Vagina (tissue), 2 donors: ENCODE data around the gene MORN5. TPM values are rescaled to one million over a fixed set of nuclear protein-coding genes. Genes with fewer than 3 reads are reported as not detected.

Experiments used
- DNase-seq, 2 donors: peaks; one replicate each; pipeline ENCODE4 v3.0.0-alpha.2; 2017; ENCODE audit errors: extremely low spot score in 2 of 2
- H3K27ac ChIP-seq: fragments of 200-600 bp; sonication (generic); one replicate; pipeline ENCODE4 v1.5.1; 2019
- H3K27me3 ChIP-seq: fragments of 200-600 bp; sonication (generic); one replicate; pipeline ENCODE4 v1.5.1; 2019
- H3K36me3 ChIP-seq, 2 donors: fragments of 200-600 bp; sonication (generic); one replicate each; pipeline ENCODE4 v1.5.1; 2017 to 2019
- H3K4me1 ChIP-seq: fragments of 200-600 bp; sonication (generic); one replicate; pipeline ENCODE4 v1.5.1; 2019
- H3K4me3 ChIP-seq, 2 donors: fragments of 200-600 bp; sonication (generic); 1 replicate in 1 of 2; 2 replicates in 1 of 2; pipeline ENCODE4 v1.5.1; 2016 to 2019
- H3K9me3 ChIP-seq: fragments of 200-600 bp; sonication (generic); one replicate; pipeline ENCODE4 v1.5.1; 2019
- POLR2A ChIP-seq, 2 donors: fragments of 450-650 bp; IDR thresholded peaks; one replicate each; pipeline ENCODE4 v1.6.1; 2017; ENCODE audit warnings: antibody characterized with exemption in 2 of 2, mild to moderate bottlenecking in 2 of 2, moderate library complexity in 2 of 2
- POLR2AphosphoS5 ChIP-seq, 2 donors: sonication (generic); formaldehyde crosslinking; IDR thresholded peaks; one replicate each; pipeline ENCODE4 v1.9.0; 2017; ENCODE audit warnings: antibody characterized with exemption in 2 of 2, mild to moderate bottlenecking in 2 of 2, low read depth in 1 of 2; ENCODE audit not compliant: insufficient read depth in 1 of 2
- intact Hi-C: fragments of 100-400 bp; cut with DNase I; formaldehyde crosslinking; loops from one replicate; pipeline ENCODE4 v1.15.1; 2023
- total RNA-seq: library from RNA; depleted of rRNA; stranded (reverse); fragments of >200 nt; gene quantifications from one replicate; pipeline ENCODE4 v1.2.3, GENCODE V29; 2016
- TF ChIP-seq, protein P1 (sequence below), 3 experiments: fragments of 450-650 bp in 2 of 3; fragments of 200-600 bp in 1 of 3; sonication (generic) in 1 of 3; IDR thresholded peaks; one replicate each; pipeline ENCODE4 v1.5.1; 2017 to 2019; ENCODE audit warnings: antibody characterized with exemption in 3 of 3, mild to moderate bottlenecking in 2 of 3, moderate library complexity in 2 of 3

Gene MORN5
- total RNA-seq, 1 donor from 2014 or later: not detected

DNA sequence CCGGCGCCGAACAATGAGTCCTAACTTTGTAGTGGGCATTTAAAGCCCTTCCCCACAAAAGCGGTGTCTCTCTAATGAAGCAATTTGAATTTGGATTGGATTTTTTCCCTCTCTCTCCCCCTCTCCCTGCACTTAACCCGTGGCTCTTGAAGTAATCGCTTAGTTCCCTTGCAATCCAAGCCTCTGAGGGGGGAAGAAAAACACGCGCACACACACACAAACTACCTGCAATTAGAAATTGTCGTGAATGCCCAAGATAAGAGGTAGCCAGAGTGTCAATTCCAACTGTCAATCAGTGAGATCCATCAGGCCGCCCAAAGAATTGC lies 67.8 kb downstream of the MORN5 start:
- peaks cover 34% of the 10 kb centered on the region for H3K4me1 ChIP-seq
- intact Hi-C loops: no loop called here
- TF ChIP-seq POLR2AphosphoS5 (IDR thresholded peaks at IDR 0.05; ENCODE audit: insufficient read depth in 1 of 2, low read depth in 1 of 2) (no peak), POLR2A (IDR thresholded peaks at IDR 0.05) (no peak)
- TF ChIP-seq, protein P1, sequence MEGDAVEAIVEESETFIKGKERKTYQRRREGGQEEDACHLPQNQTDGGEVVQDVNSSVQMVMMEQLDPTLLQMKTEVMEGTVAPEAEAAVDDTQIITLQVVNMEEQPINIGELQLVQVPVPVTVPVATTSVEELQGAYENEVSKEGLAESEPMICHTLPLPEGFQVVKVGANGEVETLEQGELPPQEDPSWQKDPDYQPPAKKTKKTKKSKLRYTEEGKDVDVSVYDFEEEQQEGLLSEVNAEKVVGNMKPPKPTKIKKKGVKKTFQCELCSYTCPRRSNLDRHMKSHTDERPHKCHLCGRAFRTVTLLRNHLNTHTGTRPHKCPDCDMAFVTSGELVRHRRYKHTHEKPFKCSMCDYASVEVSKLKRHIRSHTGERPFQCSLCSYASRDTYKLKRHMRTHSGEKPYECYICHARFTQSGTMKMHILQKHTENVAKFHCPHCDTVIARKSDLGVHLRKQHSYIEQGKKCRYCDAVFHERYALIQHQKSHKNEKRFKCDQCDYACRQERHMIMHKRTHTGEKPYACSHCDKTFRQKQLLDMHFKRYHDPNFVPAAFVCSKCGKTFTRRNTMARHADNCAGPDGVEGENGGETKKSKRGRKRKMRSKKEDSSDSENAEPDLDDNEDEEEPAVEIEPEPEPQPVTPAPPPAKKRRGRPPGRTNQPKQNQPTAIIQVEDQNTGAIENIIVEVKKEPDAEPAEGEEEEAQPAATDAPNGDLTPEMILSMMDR (IDR thresholded peaks at IDR 0.05): no peak
- H3K36me3 ChIP-seq: no peaks in the 10 kb centered on the region
- no peak for DNase-seq
- no peak overlapping the region for H3K27ac ChIP-seq
- peak overlapping the region; percentile 42 to 44 for H3K4me3 ChIP-seq
- no peaks in the 10 kb centered on the region for H3K9me3 ChIP-seq
- H3K27me3 ChIP-seq: peaks cover 32% of the 10 kb centered on the region

DNA sequence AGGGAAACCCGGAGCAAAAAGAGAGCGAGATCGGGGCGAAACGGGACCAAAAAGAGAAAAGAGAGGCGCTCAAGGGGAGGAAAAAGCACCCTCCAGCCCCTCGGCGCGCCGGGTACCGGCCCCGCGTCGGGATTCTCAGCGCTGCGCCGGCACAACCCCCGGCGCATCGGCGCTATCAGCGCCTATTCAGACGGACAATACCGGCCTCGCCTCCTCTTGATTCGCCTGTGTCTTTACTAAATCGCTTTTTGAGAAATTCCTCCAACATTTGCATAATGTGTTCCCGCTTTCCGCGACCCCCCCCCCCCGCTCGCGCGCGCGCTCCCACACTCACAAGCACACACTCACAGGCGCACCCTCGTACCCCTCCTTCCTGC lies 68.5 kb downstream of the MORN5 start:
- Histone ChIP-seq H3K36me3 (no peaks in the 10 kb centered on the region), H3K4me3 (peak overlapping the region; percentile 42 to 44), H3K27me3 (peaks cover 32% of the 10 kb centered on the region), H3K4me1 (peaks cover 34% of the 10 kb centered on the region), H3K27ac (no peak overlapping the region), H3K9me3 (no peaks in the 10 kb centered on the region)
- intact Hi-C loops: no loop called here
- DNase-seq: no peak
- TF ChIP-seq, protein P1 (IDR thresholded peaks at IDR 0.05): no peak
- no peak for TF ChIP-seq POLR2AphosphoS5 (IDR thresholded peaks at IDR 0.05; ENCODE audit: insufficient read depth in 1 of 2, low read depth in 1 of 2)
- TF ChIP-seq POLR2A (IDR thresholded peaks at IDR 0.05): no peak

DNA sequence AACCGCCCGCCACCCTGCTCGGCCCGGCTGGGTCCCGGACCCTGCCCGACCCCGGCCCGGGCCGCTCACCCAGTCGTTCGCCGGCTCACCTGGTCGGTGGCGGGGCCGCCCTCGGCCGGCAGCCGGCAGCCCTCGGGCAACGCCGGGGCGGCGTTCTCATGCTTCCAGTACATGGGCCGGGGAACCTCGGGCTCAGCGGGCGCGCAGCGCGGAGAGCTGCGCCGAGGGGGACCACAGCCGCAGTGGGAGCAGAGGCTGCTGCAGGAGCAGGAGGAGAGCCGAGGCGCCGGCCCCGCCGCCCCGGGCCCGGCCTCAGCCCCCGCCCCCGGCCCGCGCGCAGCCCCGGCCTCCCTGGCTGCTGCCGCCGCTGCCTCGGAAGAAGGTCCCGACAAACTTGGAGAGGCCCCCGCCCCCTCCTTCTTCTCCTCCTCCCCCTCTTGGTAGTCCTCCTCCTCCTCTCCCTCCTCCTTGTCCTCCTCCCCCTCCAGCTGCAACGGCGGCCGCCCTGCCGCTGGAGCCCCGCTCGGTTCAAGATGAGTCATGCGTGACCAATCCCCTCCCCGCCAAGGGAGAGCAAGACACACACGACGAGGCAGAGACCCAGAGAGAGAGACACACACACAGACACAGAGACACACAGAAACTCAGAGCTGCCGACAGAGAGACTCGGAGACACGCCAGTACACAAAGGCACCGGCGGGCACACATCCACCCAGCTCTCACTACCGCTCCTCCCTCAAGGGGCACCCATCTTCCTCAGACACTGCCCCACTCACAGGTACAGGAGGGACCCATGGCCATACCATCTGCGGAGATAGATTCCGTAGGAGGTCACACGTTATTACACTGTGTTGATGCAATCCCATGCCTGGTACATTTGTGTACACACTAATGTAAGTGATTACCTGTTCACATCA lies 69.1 kb downstream of the MORN5 start, which contains the start of gene LHX6:
Gene LHX6, minus strand, starts transcription at position 390 of the 917 bp plus-strand sequence. Its CDS starts 217 bp downstream, at position 173.
- intact Hi-C loops: no loop called here
- Histone ChIP-seq H3K27me3 (peaks cover 32% of the 10 kb centered on the region), H3K27ac (no peak within 1 kb of the TSS)

DNA sequence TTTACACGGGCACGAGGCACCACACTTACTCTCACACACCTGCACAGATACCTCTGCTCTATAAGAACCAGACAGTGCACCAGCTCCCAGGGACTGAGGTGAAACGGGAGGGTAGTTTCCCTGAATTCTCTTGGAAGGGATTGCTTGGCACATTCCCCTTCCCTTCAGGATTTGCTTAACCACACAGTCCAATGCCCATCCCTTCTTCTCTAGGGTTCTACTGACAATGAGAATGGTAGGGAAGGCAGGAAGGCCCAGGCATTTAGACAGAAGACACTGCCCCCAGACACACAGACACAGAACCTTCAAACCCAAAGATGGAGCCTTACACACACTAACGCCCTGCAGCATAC lies 69.8 kb downstream of the MORN5 start:
- Histone ChIP-seq H3K4me3 (no peak overlapping the region), H3K4me1 (peaks cover 34% of the 10 kb centered on the region), H3K27ac (no peak overlapping the region), H3K27me3 (peaks cover 32% of the 10 kb centered on the region), H3K36me3 (no peaks in the 10 kb centered on the region), H3K9me3 (no peaks in the 10 kb centered on the region)
- DNase-seq: no peak
- TF ChIP-seq, protein P1 (IDR thresholded peaks at IDR 0.05): no peak
- TF ChIP-seq POLR2AphosphoS5 (IDR thresholded peaks at IDR 0.05; ENCODE audit: insufficient read depth in 1 of 2, low read depth in 1 of 2) (no peak), POLR2A (IDR thresholded peaks at IDR 0.05) (no peak)
- intact Hi-C loops: no loop called here

More for the DNA sequence above, 69.1 kb downstream of the MORN5 start, which contains the start of gene LHX6:
- Histone ChIP-seq H3K9me3 (no peaks in the 10 kb centered on the region), H3K4me3 (peak within 1 kb of the TSS; percentile 42 to 44), H3K36me3 (no peaks in the 10 kb centered on the region), H3K4me1 (peaks cover 34% of the 10 kb centered on the region)
- DNase-seq: no peak
- TF ChIP-seq POLR2A (IDR thresholded peaks at IDR 0.05) (no peak), POLR2AphosphoS5 (IDR thresholded peaks at IDR 0.05; ENCODE audit: insufficient read depth in 1 of 2, low read depth in 1 of 2) (no peak)
- TF ChIP-seq, protein P1 (IDR thresholded peaks at IDR 0.05): no peak

DNA sequence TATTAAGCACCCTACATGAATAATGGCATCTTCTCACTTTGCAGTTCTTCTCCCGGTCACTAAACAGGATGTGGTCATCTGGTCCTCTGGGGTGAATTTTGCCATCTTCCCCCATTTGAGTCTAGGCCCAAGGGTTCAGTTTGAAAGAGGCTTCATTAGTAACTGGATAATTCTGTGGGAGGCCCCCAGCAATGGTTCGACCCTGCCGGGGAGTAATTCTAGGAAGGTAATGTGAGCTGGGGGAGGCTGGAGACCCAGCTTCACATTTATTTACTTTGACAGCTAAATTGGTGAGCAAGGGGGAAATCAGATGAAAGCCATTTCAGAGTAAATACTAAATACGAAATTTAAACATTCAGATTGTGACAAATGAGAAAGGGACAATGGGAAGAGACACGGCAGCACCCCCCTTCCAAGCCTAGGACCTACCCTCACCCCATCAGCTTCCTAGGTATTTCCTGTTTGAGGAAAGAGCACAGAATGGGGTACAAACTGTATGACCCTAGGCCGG lies 73.1 kb downstream of the MORN5 start:
- no peak for DNase-seq
- intact Hi-C loops: no loop called here
- H3K27ac ChIP-seq: no peak overlapping the region
- H3K36me3 ChIP-seq: no peaks in the 10 kb centered on the region
- H3K27me3 ChIP-seq: peaks cover 14% of the 10 kb centered on the region
- H3K4me1 ChIP-seq: peaks cover 12% of the 10 kb centered on the region
- no peak overlapping the region for H3K4me3 ChIP-seq
- TF ChIP-seq, protein P1 (IDR thresholded peaks at IDR 0.05): no peak
- TF ChIP-seq POLR2AphosphoS5 (IDR thresholded peaks at IDR 0.05; ENCODE audit: insufficient read depth in 1 of 2, low read depth in 1 of 2) (no peak), POLR2A (IDR thresholded peaks at IDR 0.05) (no peak)
- H3K9me3 ChIP-seq: no peaks in the 10 kb centered on the region
